ENCODE measurements around the gene PCDHB12.
"Not testable (repeated sequence)": the region's sequence is repeated elsewhere in the genome, so short reads cannot be mapped to it uniquely, and the experiment has no call there.

PCDHB12 gene

GRCh38 chr5:141201126-141201525 lies 7.4 kb upstream of the PCDHB12 start:
- in situ Hi-C loops (cut with MboI; ENCODE audit: low sequenced_read_pairs) = not testable (repeated sequence)

- in situ Hi-C loops (cut with MboI; ENCODE audit: low sequenced_read_pairs) = not testable (repeated sequence)
Observed at GRCh38 chr5:141201646-141202045, 6.9 kb upstream of the PCDHB12 start.

GRCh38 chr5:141210281-141210680 lies 1.8 kb downstream of the PCDHB12 start:
- in situ Hi-C loops (cut with MboI; ENCODE audit: low sequenced_read_pairs) = not testable (repeated sequence)

GRCh38 chr5:141210849-141211248 lies 2.3 kb downstream of the PCDHB12 start:
- in situ Hi-C loops (cut with MboI; ENCODE audit: low sequenced_read_pairs) = not testable (repeated sequence)

GRCh38 chr5:141213656-141214339 lies 5.3 kb downstream of the PCDHB12 start, which contains the start of gene PCDHB13:
Gene PCDHB13 (plus strand): TSS chr5:141213919. CDS start chr5:141214124, 205 bp downstream.
- in situ Hi-C loops (cut with MboI; ENCODE audit: low sequenced_read_pairs) = not testable (repeated sequence)

- in situ Hi-C loops (cut with MboI; ENCODE audit: low sequenced_read_pairs) = not testable (repeated sequence)
Observed at GRCh38 chr5:141214583-141214982, 6.1 kb downstream of the PCDHB12 start.

- in situ Hi-C loops (cut with MboI; ENCODE audit: low sequenced_read_pairs) = not testable (repeated sequence)
Observed at GRCh38 chr5:141215504-141215903, 7.0 kb downstream of the PCDHB12 start.

GRCh38 chr5:141216035-141216434 lies 7.5 kb downstream of the PCDHB12 start:
- in situ Hi-C loops (cut with MboI; ENCODE audit: low sequenced_read_pairs) = not testable (repeated sequence)

- in situ Hi-C loops (cut with MboI; ENCODE audit: low sequenced_read_pairs) = no loop called here
Observed at GRCh38 chr5:141223112-141223783, 14.7 kb downstream of the PCDHB12 start, which contains the start of gene PCDHB14. Gene PCDHB14 (plus strand): TSS chr5:141223343. CDS start chr5:141223506, 163 bp downstream.

- in situ Hi-C loops (cut with MboI; ENCODE audit: low sequenced_read_pairs) = not testable (repeated sequence)
Observed at GRCh38 chr5:141224844-141225243, 16.3 kb downstream of the PCDHB12 start.

GRCh38 chr5:141225421-141225820 lies 16.9 kb downstream of the PCDHB12 start:
- in situ Hi-C loops (cut with MboI; ENCODE audit: low sequenced_read_pairs) = not testable (repeated sequence)

GRCh38 chr5:141234109-141234667 lies 25.7 kb downstream of the PCDHB12 start:
- in situ Hi-C loops (cut with MboI; ENCODE audit: low sequenced_read_pairs) = no loop called here

- in situ Hi-C loops (cut with MboI; ENCODE audit: low sequenced_read_pairs) = not testable (repeated sequence)
Observed at GRCh38 chr5:141235922-141236321, 27.4 kb downstream of the PCDHB12 start.

GRCh38 chr5:141236516-141237313 lies 28.2 kb downstream of the PCDHB12 start:
- in situ Hi-C loops (cut with MboI; ENCODE audit: low sequenced_read_pairs) = no loop called here

- in situ Hi-C loops (cut with MboI; ENCODE audit: low sequenced_read_pairs) = no loop called here
Observed at GRCh38 chr5:141241496-141241895, 33.0 kb downstream of the PCDHB12 start.

- in situ Hi-C loops (cut with MboI; ENCODE audit: low sequenced_read_pairs) = no loop called here
Observed at GRCh38 chr5:141245250-141245717, 36.8 kb downstream of the PCDHB12 start, which contains the start of gene PCDHB15. Gene PCDHB15 (plus strand): TSS chr5:141245395. CDS start chr5:141245579, 184 bp downstream.

- in situ Hi-C loops (cut with MboI; ENCODE audit: low sequenced_read_pairs) = not testable (repeated sequence)
Observed at GRCh38 chr5:141246971-141247370, 38.5 kb downstream of the PCDHB12 start.

- in situ Hi-C loops (cut with MboI; ENCODE audit: low sequenced_read_pairs) = not testable (repeated sequence)
Observed at GRCh38 chr5:141247434-141247833, 38.9 kb downstream of the PCDHB12 start.

- in situ Hi-C loops (cut with MboI; ENCODE audit: low sequenced_read_pairs) = no loop called here
Observed at GRCh38 chr5:141250576-141250975, 42.1 kb downstream of the PCDHB12 start.

- in situ Hi-C loops (cut with MboI; ENCODE audit: low sequenced_read_pairs) = no loop called here
Observed at GRCh38 chr5:141258464-141258863, 49.9 kb downstream of the PCDHB12 start.

- in situ Hi-C loops (cut with MboI; ENCODE audit: low sequenced_read_pairs) = no loop called here
Observed at GRCh38 chr5:141258948-141259347, 50.4 kb downstream of the PCDHB12 start.

All from HL-60/S4 (cell line).